Liver (tissue), 9 donors: Measurements from ENCODE around the gene WIPF1. TPM values are rescaled to one million over a fixed set of nuclear protein-coding genes. Genes with fewer than 3 reads are reported as not detected.

Source experiments
- DNase-seq: peaks from one replicate; pipeline ENCODE4 v3.0.0-alpha.2; 2017; ENCODE audit warnings: low spot score
- H3K27ac ChIP-seq, 2 donors: one replicate each; pipeline ENCODE4 v1.7.0; 2013; ENCODE audit warnings: inconsistent platforms in 2 of 2, low read length in 2 of 2, control low read depth in 1 of 2, low read depth in 1 of 2, mild to moderate bottlenecking in 1 of 2
- H3K27me3 ChIP-seq, 4 donors: one replicate each; pipeline versions ENCODE4 v1.6.1 to v1.7.0; 2013; ENCODE audit warnings: low read length in 3 of 4, inconsistent platforms in 1 of 4, mild to moderate bottlenecking in 1 of 4, moderate library complexity in 1 of 4; ENCODE audit not compliant: control insufficient read depth in 4 of 4, insufficient read depth in 4 of 4
- H3K36me3 ChIP-seq, 4 donors: one replicate each; pipeline versions ENCODE4 v1.6.1 to v1.7.0; 2013; ENCODE audit warnings: low read length in 3 of 4, mild to moderate bottlenecking in 3 of 4, low read depth in 1 of 4, moderate library complexity in 1 of 4; ENCODE audit not compliant: control insufficient read depth in 4 of 4, insufficient read depth in 3 of 4
- H3K4me1 ChIP-seq, 4 donors: one replicate each; pipeline versions ENCODE4 v1.6.1 to v1.7.0; 2013; ENCODE audit warnings: low read length in 3 of 4, mild to moderate bottlenecking in 3 of 4, moderate library complexity in 1 of 4; ENCODE audit not compliant: control insufficient read depth in 4 of 4, insufficient read depth in 4 of 4
- H3K4me3 ChIP-seq, 3 donors: one replicate each; pipeline versions ENCODE4 v1.6.1 to v1.7.0; 2013; ENCODE audit warnings: low read length in 3 of 3, control low read depth in 1 of 3, low read depth in 1 of 3, mild to moderate bottlenecking in 1 of 3
- H3K9ac ChIP-seq, 2 donors: one replicate each; pipeline ENCODE4 v1.7.0; 2013; ENCODE audit warnings: low read length in 2 of 2, mild to moderate bottlenecking in 2 of 2, moderate library complexity in 2 of 2, control low read depth in 1 of 2, low read depth in 1 of 2
- H3K9me3 ChIP-seq, 4 donors: one replicate each; pipeline versions ENCODE4 v1.6.1 to v1.7.0; 2013; ENCODE audit warnings: low read length in 3 of 4; ENCODE audit not compliant: control insufficient read depth in 4 of 4
- ATF3 ChIP-seq: IDR thresholded peaks from 2 replicates; pipeline ENCODE4 v1.6.1; 2016; ENCODE audit warnings: antibody characterized with exemption
- CTCF ChIP-seq: fragments of 150-350 bp; IDR thresholded peaks from 2 replicates; pipeline ENCODE4 v1.5.1; 2017; ENCODE audit warnings: improper control_type of control experiment, low read depth, low read length; ENCODE audit not compliant: missing input control
- EGR1 ChIP-seq, 2 donors: IDR thresholded peaks; 2 replicates each; pipeline ENCODE4 v1.6.1; 2016 to 2018; ENCODE audit warnings: antibody characterized with exemption in 2 of 2, low read depth in 2 of 2
- FOXA1 ChIP-seq: IDR thresholded peaks from 2 replicates; pipeline ENCODE4 v1.6.1; 2016; ENCODE audit warnings: antibody characterized with exemption
- FOXA2 ChIP-seq: IDR thresholded peaks from 2 replicates; pipeline ENCODE4 v1.6.1; 2016; ENCODE audit warnings: antibody characterized with exemption
- GABPA ChIP-seq, 2 donors: IDR thresholded peaks in 1 of 2; conservative IDR thresholded peaks in 1 of 2; 2 replicates each; pipeline ENCODE4 v1.6.1; 2016; ENCODE audit warnings: antibody characterized with exemption in 2 of 2, mild to moderate bottlenecking in 1 of 2, moderate library complexity in 1 of 2
- HNF4A ChIP-seq, 2 donors: conservative IDR thresholded peaks; 2 replicates each; pipeline ENCODE4 v1.6.1; 2016; ENCODE audit warnings: antibody characterized with exemption in 2 of 2, mild to moderate bottlenecking in 2 of 2
- HNF4G ChIP-seq: IDR thresholded peaks from 2 replicates; pipeline ENCODE4 v1.6.1; 2016; ENCODE audit warnings: antibody characterized with exemption
- JUND ChIP-seq, 2 donors: IDR thresholded peaks; 2 replicates each; pipeline ENCODE4 v1.6.1; 2016; ENCODE audit warnings: antibody characterized with exemption in 2 of 2
- NR2F2 ChIP-seq: IDR thresholded peaks from 2 replicates; pipeline ENCODE4 v1.6.1; 2016; ENCODE audit warnings: antibody characterized with exemption
- RAD21 ChIP-seq, 2 donors: IDR thresholded peaks; 2 replicates each; pipeline ENCODE4 v1.6.1; 2016; ENCODE audit warnings: antibody characterized with exemption in 2 of 2, mild to moderate bottlenecking in 2 of 2
- REST ChIP-seq: IDR thresholded peaks from 2 replicates; pipeline ENCODE4 v1.6.1; 2016; ENCODE audit warnings: antibody characterized with exemption, mild to moderate bottlenecking
- RXRA ChIP-seq, 2 donors: IDR thresholded peaks; 2 replicates each; pipeline ENCODE4 v1.6.1; 2017 to 2018; ENCODE audit warnings: antibody characterized with exemption in 2 of 2, mild to moderate bottlenecking in 1 of 2
- SP1 ChIP-seq: IDR thresholded peaks from 2 replicates; pipeline ENCODE4 v1.6.1; 2018; ENCODE audit warnings: antibody characterized with exemption, mild to moderate bottlenecking
- TAF1 ChIP-seq: conservative IDR thresholded peaks from 2 replicates; pipeline ENCODE4 v1.6.1; 2016; ENCODE audit warnings: antibody characterized with exemption, mild to moderate bottlenecking
- YY1 ChIP-seq: IDR thresholded peaks from 2 replicates; pipeline ENCODE4 v1.6.1; 2016; ENCODE audit warnings: antibody characterized with exemption, mild to moderate bottlenecking
- ZBTB33 ChIP-seq: IDR thresholded peaks from 2 replicates; pipeline ENCODE4 v1.6.1; 2016; ENCODE audit warnings: antibody characterized with exemption
- WGBS: extraction: QIAGEN DNeasy Blood & Tissue Kit; methylation state at CpG from one replicate; pipeline ENCODE4 v1.1.7; 2013; 5-methylcytosine and 5-hydroxymethylcytosine counted together
- polyA plus RNA-seq, 2 donors: library from polyadenylated mRNA; stranded (reverse) in 1 of 2; unstranded in 1 of 2; fragments of 200-250 nt in 1 of 2; fragments of >200 nt in 1 of 2; fragmentation: Nextera tagmentation in 1 of 2; extraction: Ambion mirVana in 1 of 2; gene quantifications; one replicate each; pipeline versions ENCODE4 v1.2.1 to v1.2.3, GENCODE V29; 2013 to 2015
- total RNA-seq, 2 donors: library from RNA; depleted of rRNA; stranded (reverse); fragments of >200 nt; gene quantifications; one replicate each; pipeline ENCODE4 v1.2.3, GENCODE V29; 2014
- TF ChIP-seq, protein P1 (sequence below): IDR thresholded peaks from 2 replicates; pipeline ENCODE4 v1.6.1; 2016; ENCODE audit warnings: antibody characterized with exemption
- donor health status: healthy.
- donor health status: healthy.
- donor health status: healthy.
- donor health status: healthy.
- donor health status: healthy.

The WIPF1 gene
- total and polyA plus RNA-seq, 4 donors, result 4.7 to 7.7 (median 6.3) TPM

DNA sequence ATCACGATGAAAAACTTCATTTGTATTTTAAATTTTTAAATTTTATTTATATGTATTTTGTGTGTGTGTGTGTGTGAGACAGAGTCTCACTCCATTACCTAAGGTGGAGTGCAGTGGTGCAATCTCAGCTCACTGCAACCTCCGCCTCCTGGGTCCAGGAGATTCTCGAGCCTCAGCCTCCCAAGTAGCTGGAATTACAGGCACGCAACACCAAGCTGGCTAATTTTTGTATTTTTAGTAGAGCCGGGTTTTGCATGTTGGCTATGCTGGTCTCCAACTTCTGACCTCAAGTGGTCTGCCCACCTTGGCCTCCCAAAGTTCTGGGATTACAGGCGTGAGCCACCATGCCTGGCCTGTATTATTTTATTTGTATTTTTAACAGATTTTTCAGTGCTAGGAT, 45.8 kb upstream of the WIPF1 start:
- no peak overlapping the region for H3K4me3 ChIP-seq
- H3K4me1 ChIP-seq, result no peaks in the 10 kb centered on the region
- H3K9ac ChIP-seq, result no peak overlapping the region
- WGBS, result 96% methylated on average over 6 of the region's 6 CpGs
- H3K27me3 ChIP-seq, result no peaks in the 10 kb centered on the region
- no peak for DNase-seq
- H3K36me3 ChIP-seq, result no peaks in the 10 kb centered on the region
- TF ChIP-seq SP1 (no peak), RXRA (IDR thresholded peaks at IDR 0.05) (no peak), HNF4A (conservative IDR thresholded peaks at IDR 0.05) (no peak), FOXA1 (no peak), GABPA (IDR thresholded peaks at IDR 0.05 in 1 of 2, conservative IDR thresholded peaks at IDR 0.05 in 1 of 2) (no peak), REST (no peak), CTCF (no peak), ZBTB33 (no peak), YY1 (no peak), RAD21 (IDR thresholded peaks at IDR 0.05) (no peak), FOXA2 (no peak), ATF3 (no peak), TAF1 (no peak), JUND (IDR thresholded peaks at IDR 0.05) (no peak), NR2F2 (no peak), HNF4G (no peak), EGR1 (IDR thresholded peaks at IDR 0.05; ENCODE audit: low read depth in 2 of 2) (no peak)
- TF ChIP-seq, protein P1, sequence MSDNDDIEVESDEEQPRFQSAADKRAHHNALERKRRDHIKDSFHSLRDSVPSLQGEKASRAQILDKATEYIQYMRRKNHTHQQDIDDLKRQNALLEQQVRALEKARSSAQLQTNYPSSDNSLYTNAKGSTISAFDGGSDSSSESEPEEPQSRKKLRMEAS, result no peak
- no peaks in the 10 kb centered on the region for H3K9me3 ChIP-seq
- no peak overlapping the region for H3K27ac ChIP-seq
